Transverse colon (tissue), 4 donors: ENCODE measurements around the gene DACT2. TPM values are rescaled to one million over a fixed set of nuclear protein-coding genes. Genes with fewer than 3 reads are reported as not detected.

ENCODE experiments used
- DNase-seq: peaks from one replicate; pipeline ENCODE4 v3.0.0-alpha.2; 2019
- H3K27ac ChIP-seq, 4 donors: fragments of 200-600 bp; sonication (generic); 2 replicates each; pipeline ENCODE4 v1.5.1; 2016 to 2018; ENCODE audit warnings: inconsistent platforms in 4 of 4
- H3K27me3 ChIP-seq: fragments of 200-600 bp; sonication (generic); 2 replicates; pipeline ENCODE4 v1.5.1; 2017; ENCODE audit warnings: inconsistent platforms
- H3K36me3 ChIP-seq, 4 donors: fragments of 200-600 bp; sonication (generic); 2 replicates each; pipeline ENCODE4 v1.5.1; 2017 to 2019; ENCODE audit warnings: inconsistent platforms in 4 of 4
- H3K4me1 ChIP-seq, 4 donors: fragments of 200-600 bp; sonication (generic); 2 replicates each; pipeline ENCODE4 v1.5.1; 2017 to 2020; ENCODE audit warnings: inconsistent platforms in 4 of 4
- H3K4me3 ChIP-seq, 4 donors: fragments of 200-600 bp; sonication (generic); 1 replicate in 1 of 4; 2 replicates in 3 of 4; pipeline versions ENCODE4 v1.5.1 to v1.6.1; 2017 to 2019; ENCODE audit warnings: inconsistent platforms in 4 of 4
- H3K9me3 ChIP-seq, 2 donors: fragments of 200-600 bp; sonication (generic); 2 replicates each; pipeline ENCODE4 v1.5.1; 2017 to 2019; ENCODE audit warnings: inconsistent platforms in 2 of 2
- CTCF ChIP-seq, 5 experiments: fragments of 200-600 bp in 3 of 5; fragments of 450-650 bp in 2 of 5; sonication (generic) in 3 of 5; IDR thresholded peaks; 1 replicate in 2 of 5; 2 replicates in 3 of 5; pipeline ENCODE4 v1.5.1; 2016 to 2017; ENCODE audit warnings: antibody characterized with exemption in 5 of 5, inconsistent platforms in 3 of 5, mild to moderate bottlenecking in 2 of 5, moderate library complexity in 1 of 5
- EP300 ChIP-seq: sonication (generic); formaldehyde crosslinking; IDR thresholded peaks from one replicate; pipeline ENCODE4 v1.6.1; 2017; ENCODE audit warnings: antibody characterized with exemption, low read depth
- POLR2A ChIP-seq: fragments of 450-650 bp; IDR thresholded peaks from one replicate; pipeline ENCODE4 v1.6.1; 2016; ENCODE audit warnings: antibody characterized with exemption, mild to moderate bottlenecking, moderate library complexity
- POLR2AphosphoS5 ChIP-seq, 3 donors: sonication (generic); formaldehyde crosslinking; IDR thresholded peaks; one replicate each; pipeline ENCODE4 v1.6.1; 2016; ENCODE audit warnings: antibody characterized with exemption in 3 of 3
- WGBS, 2 donors: methylation state at CpG; one replicate each; pipeline ENCODE4 v1.1.5; 2018; ENCODE audit warnings: low coverage in 1 of 2; 5-methylcytosine and 5-hydroxymethylcytosine counted together
- in situ Hi-C, 4 donors: fragments of 200-750 bp; cut with MboI; loops; one replicate each; pipeline versions ENCODE4 v1.15.0 to v1.15.1; 2017; ENCODE audit warnings: low sequenced_read_pairs in 3 of 4, low pct_ligation_motif_present in 1 of 4, low pct_unique_long_range_greater_than_20kb in 1 of 4
- intact Hi-C: fragments of 100-400 bp; cut with DNase I; formaldehyde crosslinking; loops from one replicate; pipeline ENCODE4 v1.15.1; 2023; ENCODE audit warnings: low total_unique reads
- total RNA-seq, 4 donors: library from RNA; depleted of rRNA; stranded (reverse); fragments of >200 nt; gene quantifications; one replicate each; pipeline ENCODE4 v1.1.0, GENCODE V29; 2016

DACT2 gene
- total RNA-seq, 4 donors from 2014 or later, result 2.4 to 2.6 TPM; not detected in 2

- 53 to 75% methylated on average over 12 to 13 of the region's 13 CpGs for WGBS, 2 donors
- TF ChIP-seq EP300 (no peak), POLR2AphosphoS5 (IDR thresholded peaks at IDR 0.05) (no peak), CTCF (IDR thresholded peaks at IDR 0.05) (no peak), POLR2A (no peak)
- Histone ChIP-seq H3K4me3 (no peak overlapping the region), H3K9me3 (no peaks in the 10 kb centered on the region), H3K36me3 (no peaks in the 10 kb centered on the region), H3K4me1 (no peaks in the 10 kb centered on the region), H3K27me3 (no peaks in the 10 kb centered on the region), H3K27ac (no peak overlapping the region)
- intact Hi-C loops (no loop called here), in situ Hi-C loops (loop anchor here in 3 of 4 donors (10.0 to 25.0 kb wide), 3 partner anchors 209 to 523 kb away; no protein-coding TSS in a partner anchor)
- no peak for DNase-seq
These were observed 44.5 kb upstream of the DACT2 start for GRCh38 chr6:168363811-168364792.

GRCh38 chr6:168363302-168363701 lies 43.7 kb upstream of the DACT2 start:
- H3K27me3 ChIP-seq, result no peaks in the 10 kb centered on the region
- H3K9me3 ChIP-seq, result no peaks in the 10 kb centered on the region
- H3K27ac ChIP-seq, result no peak overlapping the region
- no peak for DNase-seq
- H3K36me3 ChIP-seq, result no peaks in the 10 kb centered on the region
- intact Hi-C loops (no loop called here), in situ Hi-C loops (loop anchor here in 3 of 4 donors (10.0 to 25.0 kb wide), 3 partner anchors 209 to 524 kb away; no protein-coding TSS in a partner anchor)
- no peak for TF ChIP-seq EP300
- no peak for TF ChIP-seq POLR2AphosphoS5 (IDR thresholded peaks at IDR 0.05)
- no peak for TF ChIP-seq POLR2A
- TF ChIP-seq CTCF (IDR thresholded peaks at IDR 0.05), result no peak
- 68 to 90% methylated on average over 2 to 3 of the region's 3 CpGs for WGBS, 2 donors
- H3K4me1 ChIP-seq, result no peaks in the 10 kb centered on the region
- no peak overlapping the region for H3K4me3 ChIP-seq

- in situ Hi-C loops, result loop anchor here in 3 of 4 donors (10.0 to 25.0 kb wide), 3 partner anchors 208 to 525 kb away; no protein-coding TSS in a partner anchor
These were observed 42.9 kb upstream of the DACT2 start for GRCh38 chr6:168362276-168362990.

More at GRCh38 chr6:168362276-168362990, 42.9 kb upstream of the DACT2 start:
- no peak overlapping the region for H3K27ac ChIP-seq
- no peaks in the 10 kb centered on the region for H3K4me1 ChIP-seq
- H3K27me3 ChIP-seq, result no peaks in the 10 kb centered on the region
- DNase-seq, result no peak
- no peaks in the 10 kb centered on the region for H3K36me3 ChIP-seq
- intact Hi-C loops, result no loop called here
- 80 to 91% methylated on average over 1 to 10 of the region's 10 CpGs for WGBS, 2 donors
- H3K4me3 ChIP-seq, result no peak overlapping the region
- TF ChIP-seq CTCF (IDR thresholded peaks at IDR 0.05) (no peak), POLR2A (no peak), POLR2AphosphoS5 (IDR thresholded peaks at IDR 0.05) (no peak), EP300 (no peak)
- no peaks in the 10 kb centered on the region for H3K9me3 ChIP-seq
